Parathyroid adenoma (tissue), 2 donors: ENCODE measurements around the gene TBC1D16.

Experiments used
- H2AFZ ChIP-seq: fragments of 300-600 bp; sonication (generic); one replicate; pipeline ENCODE4 v1.7.0; 2017; ENCODE audit warnings: antibody characterized with exemption, mild to moderate bottlenecking
- H3K27ac ChIP-seq: fragments of 300-600 bp; sonication (generic); one replicate; pipeline ENCODE4 v1.7.0; 2017
- H3K27me3 ChIP-seq: fragments of 300-600 bp; sonication (generic); one replicate; pipeline ENCODE4 v1.7.0; 2017; ENCODE audit warnings: low read length; ENCODE audit not compliant: control insufficient read depth, insufficient read depth
- H3K36me3 ChIP-seq: fragments of 300-600 bp; sonication (generic); one replicate; pipeline ENCODE4 v1.7.0; 2017; ENCODE audit warnings: low read length; ENCODE audit not compliant: control insufficient read depth, insufficient read depth
- H3K4me1 ChIP-seq: fragments of 300-600 bp; sonication (generic); one replicate; pipeline ENCODE4 v1.7.0; 2017; ENCODE audit warnings: control low read depth
- H3K4me2 ChIP-seq: fragments of 300-600 bp; sonication (generic); one replicate; pipeline ENCODE4 v1.7.0; 2017; ENCODE audit warnings: low read length
- H3K4me3 ChIP-seq: fragments of 300-600 bp; sonication (generic); one replicate; pipeline ENCODE4 v1.7.0; 2017; ENCODE audit warnings: low read depth, low read length
- H3K79me2 ChIP-seq: fragments of 300-600 bp; sonication (generic); one replicate; pipeline ENCODE4 v1.7.0; 2017; ENCODE audit warnings: control low read depth
- H3K9ac ChIP-seq: fragments of 300-600 bp; sonication (generic); one replicate; pipeline ENCODE4 v1.7.0; 2017; ENCODE audit warnings: mild to moderate bottlenecking
- H3K9me3 ChIP-seq: fragments of 300-600 bp; sonication (generic); one replicate; pipeline ENCODE4 v1.7.0; 2017; ENCODE audit warnings: low read length; ENCODE audit not compliant: control insufficient read depth
- CTCF ChIP-seq: fragments of 300-600 bp; sonication (generic); IDR thresholded peaks from one replicate; pipeline ENCODE4 v1.7.0; 2017; ENCODE audit warnings: antibody characterized with exemption, mild to moderate bottlenecking
- donor health status: primary hyperparathyroidism.

The TBC1D16 gene

GRCh38 chr17:79922116-79922601 is 113.5 kb downstream of the TBC1D16 start:
- Histone ChIP-seq H2AFZ (no peak overlapping the region), H3K79me2 (no peaks in the 10 kb centered on the region), H3K9me3 (no peaks in the 10 kb centered on the region), H3K27me3 (no peaks in the 10 kb centered on the region), H3K36me3 (no peaks in the 10 kb centered on the region), H3K4me2 (no peak overlapping the region), H3K4me3 (no peak overlapping the region), H3K4me1 (no peaks in the 10 kb centered on the region), H3K9ac (no peak overlapping the region), H3K27ac (no peak overlapping the region)
- no peak for TF ChIP-seq CTCF

- no peak overlapping the region for H3K4me3 ChIP-seq
- no peak for TF ChIP-seq CTCF
- no peak overlapping the region for H3K4me2 ChIP-seq
- no peaks in the 10 kb centered on the region for H3K36me3 ChIP-seq
- no peak overlapping the region for H2AFZ ChIP-seq
- H3K4me1 ChIP-seq: no peaks in the 10 kb centered on the region
- no peak overlapping the region for H3K27ac ChIP-seq
- H3K79me2 ChIP-seq: no peaks in the 10 kb centered on the region
- no peak overlapping the region for H3K9ac ChIP-seq
- no peaks in the 10 kb centered on the region for H3K27me3 ChIP-seq
- no peaks in the 10 kb centered on the region for H3K9me3 ChIP-seq
These were observed 114.1 kb downstream of the TBC1D16 start for GRCh38 chr17:79921411-79922115.

- Histone ChIP-seq H3K27me3 (no peaks in the 10 kb centered on the region), H3K9ac (no peak overlapping the region), H3K36me3 (no peaks in the 10 kb centered on the region), H3K4me1 (no peaks in the 10 kb centered on the region), H3K9me3 (no peaks in the 10 kb centered on the region), H2AFZ (no peak overlapping the region), H3K4me3 (no peak overlapping the region), H3K4me2 (no peak overlapping the region), H3K27ac (no peak overlapping the region), H3K79me2 (no peaks in the 10 kb centered on the region)
- TF ChIP-seq CTCF: no peak
These were observed 114.8 kb downstream of the TBC1D16 start for GRCh38 chr17:79920751-79921410.

- Histone ChIP-seq H3K27me3 (no peaks in the 10 kb centered on the region), H3K27ac (no peak overlapping the region), H2AFZ (no peak overlapping the region), H3K4me1 (no peaks in the 10 kb centered on the region), H3K79me2 (no peaks in the 10 kb centered on the region), H3K9ac (no peak overlapping the region), H3K4me3 (no peak overlapping the region), H3K9me3 (no peaks in the 10 kb centered on the region), H3K36me3 (no peaks in the 10 kb centered on the region), H3K4me2 (no peak overlapping the region)
- TF ChIP-seq CTCF: no peak
These were observed 115.6 kb downstream of the TBC1D16 start for GRCh38 chr17:79919862-79920720.
